ENCODE measurements around the gene POFUT1.

Gene POFUT1

DNA sequence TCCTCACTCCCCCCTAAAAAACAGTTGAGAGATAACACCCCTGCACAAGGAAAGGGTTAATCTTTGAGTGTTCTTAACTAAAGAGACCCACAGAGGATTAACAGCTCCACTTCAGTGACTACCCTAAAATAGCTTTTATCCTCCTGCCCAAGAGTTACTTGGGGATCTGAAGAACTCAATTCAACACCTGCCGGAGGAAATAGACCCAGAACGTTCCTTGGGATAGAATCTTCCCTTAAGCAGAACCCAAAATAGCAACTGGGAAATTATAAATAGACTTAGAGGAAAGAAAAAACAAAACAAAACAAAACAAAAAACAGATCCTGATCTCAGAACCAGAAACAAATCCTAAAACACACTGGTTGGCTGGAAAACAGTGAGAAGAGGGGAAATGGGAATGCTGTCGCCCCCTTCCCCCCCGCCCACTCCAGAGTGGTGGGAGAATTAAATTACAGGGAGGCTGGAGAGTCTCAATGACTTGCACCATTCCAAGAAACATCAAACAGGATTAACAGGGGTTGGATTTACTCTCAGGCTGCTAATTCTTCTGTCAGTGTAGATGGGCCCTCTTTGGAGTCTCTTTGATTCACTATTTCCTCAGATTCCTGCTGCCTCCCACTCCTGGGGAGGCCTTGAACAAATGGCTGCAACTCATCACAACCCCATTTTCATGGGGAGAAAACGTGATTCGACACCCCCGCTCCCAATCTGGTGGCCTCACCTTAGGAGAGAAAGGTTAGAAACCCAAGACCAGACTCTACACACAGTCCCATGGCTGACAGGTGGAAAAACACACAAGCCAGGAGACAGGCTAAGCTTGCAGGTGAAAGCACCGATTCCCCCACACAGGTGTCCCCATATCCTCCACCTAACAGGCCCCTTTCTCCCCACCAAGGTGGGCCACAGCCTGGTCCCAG, 1.6 kb upstream of the POFUT1 start:
- Histone ChIP-seq H3K27ac (ENCODE audit: insufficient read depth, low read length, poor library complexity, severe bottlenecking) (peak overlapping the region; percentile 74), H3K27me3 (replicated peaks; ENCODE audit: control insufficient read depth, insufficient read depth, low read length, poor library complexity, severe bottlenecking) (no peaks in the 10 kb centered on the region), H3K4me3 (ENCODE audit: insufficient read depth, low read depth, low read length, poor library complexity, severe bottlenecking) (peak overlapping the region; percentile 90), H3K9me3 (ENCODE audit: control insufficient read depth, low read length) (no peaks in the 10 kb centered on the region), H3K36me3 (ENCODE audit: control insufficient read depth, insufficient read depth, low read length) (peaks cover 19% of the 10 kb centered on the region), H3K4me1 (ENCODE audit: control insufficient read depth, insufficient read depth, low read length, poor library complexity, severe bottlenecking) (peaks cover 28% of the 10 kb centered on the region)
- no peak for DNase-seq

DNA sequence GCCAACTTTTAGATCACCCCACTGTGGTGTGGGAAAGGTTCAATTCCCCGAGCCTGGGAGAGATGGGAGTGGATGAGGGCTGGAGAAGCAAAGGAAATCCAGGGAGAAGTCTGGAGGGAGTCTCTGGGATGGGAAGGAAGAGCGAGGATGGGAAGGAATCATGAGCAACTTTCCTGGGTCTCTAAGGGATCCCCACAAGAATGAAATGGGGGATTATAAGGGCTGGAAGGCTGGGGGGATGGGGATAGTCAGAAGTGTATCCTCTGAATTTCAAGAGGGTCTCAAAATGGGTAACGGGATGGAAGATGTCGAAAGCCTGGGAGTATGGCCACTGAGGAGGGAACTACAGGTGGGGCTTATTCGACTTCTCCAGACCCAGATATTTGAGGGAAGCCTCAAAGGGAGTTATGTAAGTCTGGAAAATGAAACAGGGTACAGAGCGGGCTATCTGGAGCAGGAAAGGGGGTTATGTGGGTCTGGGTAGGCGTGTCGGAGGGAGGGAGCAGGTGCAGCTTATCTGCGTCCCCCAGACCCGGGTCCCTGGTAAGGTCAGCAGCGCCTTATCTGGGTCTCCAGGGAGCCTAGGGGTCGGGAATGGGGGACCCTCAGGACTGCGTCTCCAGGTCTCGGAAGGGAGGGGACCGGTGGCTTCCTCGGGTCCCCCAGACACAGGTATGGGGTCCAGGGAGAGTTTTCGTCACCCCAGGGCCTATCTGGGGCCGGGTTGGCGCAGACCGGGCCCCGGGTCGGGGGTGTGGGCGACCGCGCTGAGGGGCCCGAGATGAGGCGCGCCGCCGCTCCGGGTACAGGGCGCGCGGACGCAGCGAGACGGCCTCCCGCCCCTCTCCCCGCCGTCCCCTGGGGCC, 687 bp upstream of the POFUT1 start:
- peak overlapping the region; percentile 74 for H3K27ac ChIP-seq (ENCODE audit: insufficient read depth, low read length, poor library complexity, severe bottlenecking)
- no peaks in the 10 kb centered on the region for H3K27me3 ChIP-seq (replicated peaks; ENCODE audit: control insufficient read depth, insufficient read depth, low read length, poor library complexity, severe bottlenecking)
- peaks cover 11% of the 10 kb centered on the region for H3K36me3 ChIP-seq (ENCODE audit: control insufficient read depth, insufficient read depth, low read length)
- DNase-seq, result no peak
- H3K9me3 ChIP-seq (ENCODE audit: control insufficient read depth, low read length), result no peaks in the 10 kb centered on the region
- peaks cover 28% of the 10 kb centered on the region for H3K4me1 ChIP-seq (ENCODE audit: control insufficient read depth, insufficient read depth, low read length, poor library complexity, severe bottlenecking)
- H3K4me3 ChIP-seq (ENCODE audit: insufficient read depth, low read depth, low read length, poor library complexity, severe bottlenecking), result peak overlapping the region; percentile 90

DNA sequence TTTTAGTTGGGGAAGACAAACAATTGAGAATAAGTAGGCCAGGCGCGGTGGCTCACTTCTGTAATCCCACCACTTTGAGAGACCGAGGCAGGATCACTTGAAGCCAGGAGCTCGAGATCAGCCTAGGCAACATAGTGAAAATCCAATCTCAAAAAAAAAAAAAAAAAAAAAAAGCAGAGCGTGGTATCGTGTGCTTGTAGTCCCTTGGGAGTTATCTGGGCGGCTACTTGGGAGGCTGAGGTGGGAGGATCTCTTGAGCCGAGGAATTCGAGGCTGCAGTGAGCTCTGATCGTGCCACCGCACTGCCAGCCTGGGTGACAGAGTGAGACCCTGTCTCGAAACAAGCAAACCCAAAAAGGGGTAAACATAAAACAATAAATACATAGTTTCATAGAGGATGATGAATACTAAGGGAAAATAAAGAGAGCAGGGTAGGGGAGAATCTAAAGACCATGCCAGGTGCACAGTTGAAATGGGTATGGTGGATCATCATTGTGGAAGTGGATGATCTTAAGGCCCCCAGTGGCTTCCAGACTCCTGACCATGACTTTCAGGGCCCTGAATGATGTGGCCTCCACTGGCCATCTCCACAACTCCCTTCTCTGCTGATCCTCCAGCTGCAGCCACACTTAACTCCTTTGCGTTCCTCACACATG, 947 bp downstream of the POFUT1 start:
- peaks cover 9% of the 10 kb centered on the region for H3K36me3 ChIP-seq (ENCODE audit: control insufficient read depth, insufficient read depth, low read length)
- H3K27ac ChIP-seq (ENCODE audit: insufficient read depth, low read length, poor library complexity, severe bottlenecking), result peak overlapping the region; percentile 75
- no peaks in the 10 kb centered on the region for H3K27me3 ChIP-seq (replicated peaks; ENCODE audit: control insufficient read depth, insufficient read depth, low read length, poor library complexity, severe bottlenecking)
- no peak for DNase-seq
- H3K9me3 ChIP-seq (ENCODE audit: control insufficient read depth, low read length), result no peaks in the 10 kb centered on the region
- H3K4me3 ChIP-seq (ENCODE audit: insufficient read depth, low read depth, low read length, poor library complexity, severe bottlenecking), result peak overlapping the region; percentile 90
- H3K4me1 ChIP-seq (ENCODE audit: control insufficient read depth, insufficient read depth, low read length, poor library complexity, severe bottlenecking), result peaks cover 28% of the 10 kb centered on the region

DNA sequence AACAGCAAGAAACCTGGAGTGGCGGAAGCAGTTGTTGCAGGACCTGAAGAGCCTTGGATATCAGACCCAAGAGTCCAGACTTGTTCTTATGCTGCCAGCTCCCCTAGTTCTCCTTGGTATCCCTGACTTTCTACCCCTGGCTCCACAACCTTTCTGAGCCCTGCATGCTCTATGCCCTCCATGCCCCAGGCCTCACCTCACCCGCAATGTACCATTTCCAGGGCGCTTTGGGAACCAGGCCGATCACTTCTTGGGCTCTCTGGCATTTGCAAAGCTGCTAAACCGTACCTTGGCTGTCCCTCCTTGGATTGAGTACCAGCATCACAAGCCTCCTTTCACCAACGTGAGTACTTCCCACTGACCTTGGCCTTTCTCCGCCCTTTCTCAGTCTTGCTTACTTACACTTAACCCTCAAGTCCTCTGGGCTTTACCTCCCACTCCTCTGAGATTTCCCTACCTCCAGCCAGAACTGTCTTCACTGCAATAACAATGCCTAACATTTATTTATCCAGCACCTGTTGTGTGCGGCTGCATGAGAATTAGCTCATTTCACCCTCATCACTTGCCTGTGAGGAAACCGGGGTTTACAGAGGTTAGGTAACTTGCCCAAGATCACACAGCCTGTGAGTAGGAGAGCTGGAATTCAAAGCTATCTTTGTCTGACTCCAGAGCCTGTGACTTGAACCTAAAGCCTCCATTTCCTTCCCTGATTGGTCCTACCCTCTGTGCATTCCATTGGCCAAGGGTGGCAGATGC, 2.3 kb downstream of the POFUT1 start:
- peaks cover 9% of the 10 kb centered on the region for H3K36me3 ChIP-seq (ENCODE audit: control insufficient read depth, insufficient read depth, low read length)
- no peak overlapping the region for H3K27ac ChIP-seq (ENCODE audit: insufficient read depth, low read length, poor library complexity, severe bottlenecking)
- no peak for DNase-seq
- peaks cover 28% of the 10 kb centered on the region for H3K4me1 ChIP-seq (ENCODE audit: control insufficient read depth, insufficient read depth, low read length, poor library complexity, severe bottlenecking)
- no peaks in the 10 kb centered on the region for H3K27me3 ChIP-seq (replicated peaks; ENCODE audit: control insufficient read depth, insufficient read depth, low read length, poor library complexity, severe bottlenecking)
- no peaks in the 10 kb centered on the region for H3K9me3 ChIP-seq (ENCODE audit: control insufficient read depth, low read length)
- H3K4me3 ChIP-seq (ENCODE audit: insufficient read depth, low read depth, low read length, poor library complexity, severe bottlenecking), result no peak overlapping the region

DNA sequence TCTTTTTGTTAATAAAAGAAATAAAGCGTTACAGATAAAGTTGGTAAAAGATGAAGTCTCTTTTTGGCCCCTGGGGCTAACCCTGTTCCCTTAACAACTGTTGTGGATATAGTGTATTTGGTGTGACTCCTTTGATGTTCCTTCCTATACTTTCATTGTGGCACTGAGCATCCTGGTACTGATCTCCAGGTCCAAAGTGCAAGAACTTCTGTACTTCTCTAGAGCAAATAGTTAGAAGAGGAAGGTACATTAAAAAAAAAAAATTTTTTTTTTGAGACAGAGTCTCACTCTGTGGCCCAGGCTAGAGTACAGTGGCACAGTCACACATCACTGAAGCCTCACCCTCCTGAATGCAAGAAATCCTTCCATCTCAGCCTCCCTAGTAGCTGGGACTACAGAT, 6.2 kb downstream of the POFUT1 start:
- H3K36me3 ChIP-seq (ENCODE audit: control insufficient read depth, insufficient read depth, low read length), result peaks cover 35% of the 10 kb centered on the region
- no peaks in the 10 kb centered on the region for H3K27me3 ChIP-seq (replicated peaks; ENCODE audit: control insufficient read depth, insufficient read depth, low read length, poor library complexity, severe bottlenecking)
- no peak overlapping the region for H3K4me3 ChIP-seq (ENCODE audit: insufficient read depth, low read depth, low read length, poor library complexity, severe bottlenecking)
- H3K9me3 ChIP-seq (ENCODE audit: control insufficient read depth, low read length), result no peaks in the 10 kb centered on the region
- no peaks in the 10 kb centered on the region for H3K4me1 ChIP-seq (ENCODE audit: control insufficient read depth, insufficient read depth, low read length, poor library complexity, severe bottlenecking)
- H3K27ac ChIP-seq (ENCODE audit: insufficient read depth, low read length, poor library complexity, severe bottlenecking), result no peak overlapping the region
- no peak for DNase-seq

DNA sequence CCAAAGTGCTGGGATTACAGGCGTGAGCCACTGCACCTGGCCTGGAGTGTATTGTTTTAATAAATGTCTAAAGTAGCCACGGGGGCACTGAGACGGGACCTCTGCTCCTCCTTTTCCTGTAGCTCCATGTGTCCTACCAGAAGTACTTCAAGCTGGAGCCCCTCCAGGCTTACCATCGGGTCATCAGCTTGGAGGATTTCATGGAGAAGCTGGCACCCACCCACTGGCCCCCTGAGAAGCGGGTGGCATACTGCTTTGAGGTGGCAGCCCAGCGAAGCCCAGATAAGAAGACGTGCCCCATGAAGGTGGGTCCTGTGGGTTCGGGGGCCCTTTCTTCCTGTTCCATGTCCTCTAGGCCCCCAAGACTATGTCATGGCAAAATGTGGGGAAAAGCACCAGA, 7.5 kb downstream of the POFUT1 start:
- DNase-seq, result no peak
- H3K4me3 ChIP-seq (ENCODE audit: insufficient read depth, low read depth, low read length, poor library complexity, severe bottlenecking), result no peak overlapping the region
- H3K27ac ChIP-seq (ENCODE audit: insufficient read depth, low read length, poor library complexity, severe bottlenecking), result no peak overlapping the region
- no peaks in the 10 kb centered on the region for H3K27me3 ChIP-seq (replicated peaks; ENCODE audit: control insufficient read depth, insufficient read depth, low read length, poor library complexity, severe bottlenecking)
- H3K9me3 ChIP-seq (ENCODE audit: control insufficient read depth, low read length), result no peaks in the 10 kb centered on the region
- H3K36me3 ChIP-seq (ENCODE audit: control insufficient read depth, insufficient read depth, low read length), result peaks cover 37% of the 10 kb centered on the region
- no peaks in the 10 kb centered on the region for H3K4me1 ChIP-seq (ENCODE audit: control insufficient read depth, insufficient read depth, low read length, poor library complexity, severe bottlenecking)

DNA sequence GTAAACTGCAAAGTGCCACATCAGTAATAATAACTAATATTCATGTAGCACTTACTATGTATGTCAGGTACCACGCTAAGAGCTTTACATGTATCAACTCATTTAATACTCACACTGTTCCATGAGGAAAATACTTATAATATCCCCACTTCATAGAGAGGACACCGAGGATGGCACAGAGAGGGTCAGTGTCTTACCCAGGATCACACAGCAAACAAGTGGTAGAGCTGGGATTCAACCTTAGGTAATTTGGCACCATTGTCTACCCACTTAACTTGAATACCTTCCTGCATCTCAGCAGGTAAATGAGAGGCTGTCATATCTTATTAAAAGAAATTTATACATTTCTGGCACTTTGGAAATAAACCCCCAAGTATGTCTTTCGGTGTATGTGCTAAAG, 8.0 kb downstream of the POFUT1 start:
- Histone ChIP-seq H3K9me3 (ENCODE audit: control insufficient read depth, low read length) (no peaks in the 10 kb centered on the region), H3K27ac (ENCODE audit: insufficient read depth, low read length, poor library complexity, severe bottlenecking) (no peak overlapping the region), H3K4me1 (ENCODE audit: control insufficient read depth, insufficient read depth, low read length, poor library complexity, severe bottlenecking) (no peaks in the 10 kb centered on the region), H3K4me3 (ENCODE audit: insufficient read depth, low read depth, low read length, poor library complexity, severe bottlenecking) (no peak overlapping the region), H3K36me3 (ENCODE audit: control insufficient read depth, insufficient read depth, low read length) (peaks cover 33% of the 10 kb centered on the region), H3K27me3 (replicated peaks; ENCODE audit: control insufficient read depth, insufficient read depth, low read length, poor library complexity, severe bottlenecking) (no peaks in the 10 kb centered on the region)
- DNase-seq, result no peak

DNA sequence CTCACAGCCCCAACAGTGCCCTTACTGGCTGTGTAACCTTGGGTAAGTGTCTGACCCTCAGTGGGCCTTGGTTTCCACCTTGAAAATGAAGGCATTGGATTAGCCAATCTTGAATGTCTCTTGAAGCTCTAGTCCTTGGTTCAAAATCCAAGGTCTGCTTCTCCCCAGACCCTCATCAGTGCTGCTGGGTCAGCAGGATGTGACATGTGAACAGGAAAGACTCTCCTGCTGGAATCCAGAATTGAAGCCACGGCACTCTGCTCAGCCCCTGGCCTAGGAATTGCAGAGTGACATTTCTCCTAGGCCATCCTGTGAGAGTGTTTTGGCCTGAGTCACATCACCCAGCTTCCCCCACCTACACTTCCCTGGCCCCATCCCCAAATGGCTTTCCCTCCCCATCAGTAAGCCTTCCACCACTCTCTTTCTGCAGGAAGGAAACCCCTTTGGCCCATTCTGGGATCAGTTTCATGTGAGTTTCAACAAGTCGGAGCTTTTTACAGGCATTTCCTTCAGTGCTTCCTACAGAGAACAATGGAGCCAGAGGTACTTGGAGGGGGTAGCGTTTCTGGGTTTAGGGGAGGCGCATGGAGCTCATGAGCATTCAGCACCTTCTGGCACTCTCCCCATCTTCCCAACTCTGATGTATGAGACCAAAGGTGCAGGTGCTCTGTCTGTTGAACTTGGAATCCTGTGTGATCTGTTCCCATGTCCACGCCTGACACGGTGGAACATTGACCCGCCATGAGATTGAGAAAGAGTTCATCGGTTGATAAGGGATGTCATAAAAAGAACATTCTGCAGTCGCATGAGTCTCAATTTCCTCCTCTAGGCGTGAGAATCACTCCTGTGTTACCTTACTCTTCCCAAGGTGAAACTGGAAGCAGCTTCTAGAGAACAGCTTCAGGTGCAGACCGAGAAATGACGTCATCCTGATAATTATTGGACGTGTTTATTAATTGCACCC, 8.8 kb downstream of the POFUT1 start:
- H3K4me1 ChIP-seq (ENCODE audit: control insufficient read depth, insufficient read depth, low read length, poor library complexity, severe bottlenecking), result no peaks in the 10 kb centered on the region
- no peaks in the 10 kb centered on the region for H3K9me3 ChIP-seq (ENCODE audit: control insufficient read depth, low read length)
- no peaks in the 10 kb centered on the region for H3K27me3 ChIP-seq (replicated peaks; ENCODE audit: control insufficient read depth, insufficient read depth, low read length, poor library complexity, severe bottlenecking)
- DNase-seq, result no peak
- H3K4me3 ChIP-seq (ENCODE audit: insufficient read depth, low read depth, low read length, poor library complexity, severe bottlenecking), result no peak overlapping the region
- H3K27ac ChIP-seq (ENCODE audit: insufficient read depth, low read length, poor library complexity, severe bottlenecking), result no peak overlapping the region
- H3K36me3 ChIP-seq (ENCODE audit: control insufficient read depth, insufficient read depth, low read length), result peaks cover 39% of the 10 kb centered on the region
